Activated B cell treated with CpG ODN at 0.5 μM for 24 hours (primary cell): ENCODE results near the gene EP400. TPM values are rescaled to one million over a fixed set of nuclear protein-coding genes. Genes with fewer than 3 reads are reported as not detected.

ENCODE experiments used
- ATAC-seq: fragments of 200-7000 bp; cut with Tn5 transposase; one replicate; pipeline ENCODE4 v1.10.0; 2021; ENCODE audit warnings: low read depth, mild to moderate bottlenecking, moderate library complexity
- CTCF ChIA-PET: fragments of 350-600 bp; sonication (Branson Sonifier 250); formaldehyde crosslinking; loops from one replicate; lab custom pipeline; 2021; ENCODE audit warnings: antibody characterized with exemption; lab: Charles Lee
- POLR2A ChIA-PET: fragments of 350-600 bp; sonication (Branson Sonifier 250); formaldehyde crosslinking; loops from one replicate; lab custom pipeline; 2021; ENCODE audit warnings: antibody characterized with exemption; lab: Charles Lee
- DNase-seq: peaks from one replicate; pipeline ENCODE4 v3.0.0; 2022
- H3K27ac Mint-ChIP-seq: one replicate; pipeline ENCODE4 v1.8.0; 2020; ENCODE audit warnings: mixed read lengths
- H3K27me3 Mint-ChIP-seq: one replicate; pipeline ENCODE4 v1.8.0; 2021; ENCODE audit warnings: mixed read lengths
- H3K36me3 Mint-ChIP-seq: one replicate; pipeline ENCODE4 v1.8.0; 2021; ENCODE audit warnings: low read depth, mixed read lengths
- H3K4me1 Mint-ChIP-seq: one replicate; pipeline ENCODE4 v1.8.0; 2021; ENCODE audit warnings: mixed read lengths
- H3K4me3 Mint-ChIP-seq: one replicate; pipeline ENCODE4 v1.8.0; 2020; ENCODE audit warnings: mild to moderate bottlenecking, mixed read lengths
- H3K9me3 Mint-ChIP-seq: one replicate; pipeline ENCODE4 v1.8.0; 2020; ENCODE audit warnings: mixed read lengths
- CTCF ChIP-seq: fragments of 200-600 bp; IDR thresholded peaks from one replicate; pipeline ENCODE4 v1.8.0; 2022; ENCODE audit warnings: antibody characterized with exemption, mild to moderate bottlenecking
- intact Hi-C: fragments of 100-400 bp; cut with micrococcal nuclease; formaldehyde crosslinking; loops from one replicate; pipeline ENCODE4 v1.15.1; 2024
- total RNA-seq: library from RNA; stranded (reverse); gene quantifications from 2 replicates; pipeline ENCODE4 v1.2.3, GENCODE V29; 2022

The EP400 gene
- total RNA-seq, 1 donor from 2014 or later, result 65.6 TPM

- POLR2A ChIA-PET, result no interaction called here
- intact Hi-C loops, result no loop called here
- TF ChIP-seq CTCF, result no peak
- Mint-ChIP-seq H3K27ac (no peak overlapping the region), H3K4me3 (no peak overlapping the region), H3K27me3 (no peaks in the 10 kb centered on the region), H3K9me3 (no peaks in the 10 kb centered on the region), H3K36me3 (peaks cover 65% of the 10 kb centered on the region), H3K4me1 (no peaks in the 10 kb centered on the region)
- no peak for ATAC-seq
- DNase-seq, result no peak
- CTCF ChIA-PET, result no interaction called here
Observed at GRCh38 chr12:132115500-132115899, 165.8 kb downstream of the EP400 start.

- intact Hi-C loops, result no loop called here
- H3K36me3 Mint-ChIP-seq, result peaks cover 59% of the 10 kb centered on the region
- POLR2A ChIA-PET, result no interaction called here
- H3K4me3 Mint-ChIP-seq, result no peak overlapping the region
- TF ChIP-seq CTCF, result no peak
- no peaks in the 10 kb centered on the region for H3K4me1 Mint-ChIP-seq
- DNase-seq (no peak), ATAC-seq (no peak)
- H3K27ac Mint-ChIP-seq, result no peak overlapping the region
- no peaks in the 10 kb centered on the region for H3K27me3 Mint-ChIP-seq
- no peaks in the 10 kb centered on the region for H3K9me3 Mint-ChIP-seq
- CTCF ChIA-PET, result no interaction called here
Observed at GRCh38 chr12:132116709-132117557, 167.2 kb downstream of the EP400 start.

- no peaks in the 10 kb centered on the region for H3K4me1 Mint-ChIP-seq
- H3K27me3 Mint-ChIP-seq, result no peaks in the 10 kb centered on the region
- ChIA-PET CTCF (no interaction called here), POLR2A (no interaction called here)
- DNase-seq (no peak), ATAC-seq (no peak)
- TF ChIP-seq CTCF, result no peak
- intact Hi-C loops, result no loop called here
- H3K36me3 Mint-ChIP-seq, result peaks cover 62% of the 10 kb centered on the region
- no peaks in the 10 kb centered on the region for H3K9me3 Mint-ChIP-seq
- no peak overlapping the region for H3K27ac Mint-ChIP-seq
- no peak overlapping the region for H3K4me3 Mint-ChIP-seq
Observed at GRCh38 chr12:132117558-132117875, 167.8 kb downstream of the EP400 start.

GRCh38 chr12:132118876-132119275 is 169.1 kb downstream of the EP400 start:
- no peaks in the 10 kb centered on the region for H3K4me1 Mint-ChIP-seq
- DNase-seq (no peak), ATAC-seq (no peak)
- peaks cover 57% of the 10 kb centered on the region for H3K36me3 Mint-ChIP-seq
- H3K27me3 Mint-ChIP-seq, result no peaks in the 10 kb centered on the region
- ChIA-PET CTCF (no interaction called here), POLR2A (no interaction called here)
- H3K9me3 Mint-ChIP-seq, result no peaks in the 10 kb centered on the region
- H3K4me3 Mint-ChIP-seq, result no peak overlapping the region
- no peak overlapping the region for H3K27ac Mint-ChIP-seq
- TF ChIP-seq CTCF, result no peak
- intact Hi-C loops, result no loop called here

GRCh38 chr12:132121283-132121682 is 171.5 kb downstream of the EP400 start:
- intact Hi-C loops, result no loop called here
- H3K9me3 Mint-ChIP-seq, result no peaks in the 10 kb centered on the region

More at GRCh38 chr12:132121283-132121682, 171.5 kb downstream of the EP400 start:
- H3K4me3 Mint-ChIP-seq, result no peak overlapping the region
- ATAC-seq (no peak), DNase-seq (no peak)
- no peaks in the 10 kb centered on the region for H3K27me3 Mint-ChIP-seq
- H3K27ac Mint-ChIP-seq, result no peak overlapping the region
- peaks cover 56% of the 10 kb centered on the region for H3K36me3 Mint-ChIP-seq
- CTCF ChIA-PET, result no interaction called here
- no peak for TF ChIP-seq CTCF
- POLR2A ChIA-PET, result no interaction called here
- H3K4me1 Mint-ChIP-seq, result no peaks in the 10 kb centered on the region
